CD8-positive, alpha-beta memory T cell (primary cell): ENCODE results near the gene CFAP251. TPM values are rescaled to one million over a fixed set of nuclear protein-coding genes. Genes with fewer than 3 reads are reported as not detected.

Experiments
- CTCF ChIA-PET: fragments of 350-600 bp; sonication (Branson Sonifier 250); formaldehyde crosslinking; loops from one replicate; lab custom pipeline; 2021; ENCODE audit warnings: antibody characterized with exemption; lab: Charles Lee
- POLR2A ChIA-PET: fragments of 350-600 bp; sonication (Branson Sonifier 250); formaldehyde crosslinking; loops from one replicate; lab custom pipeline; 2021; ENCODE audit warnings: antibody characterized with exemption; lab: Charles Lee
- DNase-seq, 5 donors: peaks; one replicate each; pipeline versions ENCODE4 v3.0.0 to v3.0.0-alpha.2; 2020 to 2022; ENCODE audit warnings: mixed read lengths in 1 of 5
- H3K27ac ChIP-seq: one replicate; pipeline ENCODE4 v1.7.0; 2013; ENCODE audit warnings: low read depth, mild to moderate bottlenecking, low read length, moderate library complexity
- H3K27me3 ChIP-seq: 2 replicates; pipeline ENCODE4 v1.7.0; 2013; ENCODE audit warnings: low read length, mild to moderate bottlenecking; ENCODE audit not compliant: insufficient read depth, poor library complexity, severe bottlenecking
- H3K36me3 ChIP-seq: 2 replicates; pipeline ENCODE4 v1.7.0; 2013; ENCODE audit warnings: mild to moderate bottlenecking, low read length, moderate library complexity; ENCODE audit not compliant: insufficient read depth
- H3K4me1 ChIP-seq: 2 replicates; pipeline ENCODE4 v1.7.0; 2013; ENCODE audit warnings: mild to moderate bottlenecking, low read length, moderate library complexity; ENCODE audit not compliant: insufficient read depth
- H3K4me3 ChIP-seq: 2 replicates; pipeline ENCODE4 v1.7.0; 2013; ENCODE audit warnings: mild to moderate bottlenecking, low read length
- H3K9me3 ChIP-seq: 2 replicates; pipeline ENCODE4 v1.7.0; 2013; ENCODE audit warnings: mild to moderate bottlenecking, low read length
- H3K27ac Mint-ChIP-seq, 8 donors: one replicate each; pipeline ENCODE4 v1.8.0; 2020 to 2021; ENCODE audit warnings: mixed read lengths in 8 of 8, mild to moderate bottlenecking in 6 of 8, inconsistent platforms in 3 of 8, moderate library complexity in 3 of 8
- H3K27me3 Mint-ChIP-seq, 2 donors: one replicate each; pipeline ENCODE4 v1.8.0; 2020 to 2021; ENCODE audit warnings: mixed read lengths in 2 of 2, mild to moderate bottlenecking in 1 of 2, moderate library complexity in 1 of 2
- H3K36me3 Mint-ChIP-seq, 3 donors: one replicate each; pipeline ENCODE4 v1.8.0; 2020 to 2021; ENCODE audit warnings: mixed read lengths in 3 of 3, inconsistent platforms in 1 of 3, mild to moderate bottlenecking in 1 of 3
- H3K4me1 Mint-ChIP-seq, 3 donors: one replicate each; pipeline ENCODE4 v1.8.0; 2020 to 2021; ENCODE audit warnings: mixed read lengths in 3 of 3, inconsistent platforms in 1 of 3, mild to moderate bottlenecking in 1 of 3
- H3K4me3 Mint-ChIP-seq, 7 donors: one replicate each; pipeline ENCODE4 v1.8.0; 2020 to 2021; ENCODE audit warnings: mixed read lengths in 7 of 7, mild to moderate bottlenecking in 6 of 7, moderate library complexity in 4 of 7, inconsistent platforms in 2 of 7
- H3K9me3 Mint-ChIP-seq, 5 donors: one replicate each; pipeline ENCODE4 v1.8.0; 2020 to 2022; ENCODE audit warnings: mixed read lengths in 5 of 5, mild to moderate bottlenecking in 3 of 5, moderate library complexity in 2 of 5, inconsistent platforms in 1 of 5
- polyA plus RNA-seq: library from polyadenylated mRNA; unstranded; fragments of 300-500 nt; fragmentation: Illumina TruSeq; gene quantifications from one replicate; pipeline ENCODE4 v1.2.3, GENCODE V29; 2021
- total RNA-seq, 2 experiments: library from RNA; stranded (reverse); gene quantifications; one replicate each; pipeline ENCODE4 v1.2.3, GENCODE V29; 2021

CFAP251 gene
- total and polyA plus RNA-seq, 3 experiments from 2014 or later = 0.31 to 0.72 TPM; not detected in 1

- no peak overlapping the region for H3K4me3 ChIP-seq
- Mint-ChIP-seq H3K36me3 (peaks cover 0 to 9% (median 0%) of the 10 kb centered on the region in 3 donors), H3K4me3 (no peak overlapping the region), H3K4me1 (no peaks in the 10 kb centered on the region), H3K27ac (no peak overlapping the region), H3K27me3 (no peaks in the 10 kb centered on the region), H3K9me3 (no peaks in the 10 kb centered on the region)
- H3K36me3 ChIP-seq = no peaks in the 10 kb centered on the region
- no peaks in the 10 kb centered on the region for H3K4me1 ChIP-seq
- ChIA-PET CTCF (interaction anchor here (1.5 kb wide), 1 partner anchor 80 kb away, joined by 6 read pairs; no protein-coding TSS in a partner anchor), POLR2A (no interaction called here)
- no peaks in the 10 kb centered on the region for H3K27me3 ChIP-seq
- H3K9me3 ChIP-seq = no peaks in the 10 kb centered on the region
- no peak overlapping the region for H3K27ac ChIP-seq
- DNase-seq = no peak
These were observed 124.5 kb downstream of the CFAP251 start for GRCh38 chr12:122042910-122043309.

- H3K27ac Mint-ChIP-seq = no peak overlapping the region
- CTCF ChIA-PET = interaction anchor here (1.3 to 1.5 kb wide), 2 partner anchors 79 to 80 kb away, joined by 3 to 6 read pairs; no protein-coding TSS in a partner anchor
These were observed 125.1 kb downstream of the CFAP251 start for GRCh38 chr12:122043476-122043875.

GRCh38 chr12:122045262-122045661 is 126.9 kb downstream of the CFAP251 start:
- H3K27me3 ChIP-seq = no peaks in the 10 kb centered on the region
- no peak for DNase-seq
- Mint-ChIP-seq H3K4me1 (no peaks in the 10 kb centered on the region), H3K27ac (no peak overlapping the region), H3K27me3 (no peaks in the 10 kb centered on the region), H3K9me3 (no peaks in the 10 kb centered on the region), H3K4me3 (no peak overlapping the region), H3K36me3 (peaks cover 0 to 9% (median 0%) of the 10 kb centered on the region in 3 donors)
- H3K36me3 ChIP-seq = no peaks in the 10 kb centered on the region
- no peak overlapping the region for H3K4me3 ChIP-seq
- no peaks in the 10 kb centered on the region for H3K4me1 ChIP-seq
- CTCF ChIA-PET = interaction anchor here (1.7 kb wide), 1 partner anchor 9 kb away, joined by 4 read pairs; no protein-coding TSS in a partner anchor
- POLR2A ChIA-PET = no interaction called here
- H3K9me3 ChIP-seq = no peaks in the 10 kb centered on the region
- H3K27ac ChIP-seq = no peak overlapping the region

More at GRCh38 chr12:122043476-122043875, 125.1 kb downstream of the CFAP251 start:
- H3K4me3 Mint-ChIP-seq = no peak overlapping the region
- H3K4me1 Mint-ChIP-seq = no peaks in the 10 kb centered on the region
- Histone ChIP-seq H3K4me3 (no peak overlapping the region), H3K36me3 (no peaks in the 10 kb centered on the region), H3K9me3 (no peaks in the 10 kb centered on the region), H3K27ac (no peak overlapping the region), H3K27me3 (no peaks in the 10 kb centered on the region), H3K4me1 (no peaks in the 10 kb centered on the region)
- H3K27me3 Mint-ChIP-seq = no peaks in the 10 kb centered on the region
- POLR2A ChIA-PET = no interaction called here
- H3K9me3 Mint-ChIP-seq = no peaks in the 10 kb centered on the region
- H3K36me3 Mint-ChIP-seq = peaks cover 0 to 9% (median 0%) of the 10 kb centered on the region in 3 donors
- DNase-seq = no peak

- ChIA-PET POLR2A (no interaction called here), CTCF (interaction anchor here (0.7 to 1.7 kb wide), 2 partner anchors 9 to 10 kb away, joined by 3 to 4 read pairs; no protein-coding TSS in a partner anchor)
- H3K4me1 Mint-ChIP-seq = no peaks in the 10 kb centered on the region
- Histone ChIP-seq H3K36me3 (no peaks in the 10 kb centered on the region), H3K4me3 (no peak overlapping the region), H3K9me3 (no peaks in the 10 kb centered on the region), H3K4me1 (no peaks in the 10 kb centered on the region), H3K27me3 (no peaks in the 10 kb centered on the region), H3K27ac (no peak overlapping the region)
- no peaks in the 10 kb centered on the region for H3K9me3 Mint-ChIP-seq
- H3K4me3 Mint-ChIP-seq = no peak overlapping the region
- no peaks in the 10 kb centered on the region for H3K27me3 Mint-ChIP-seq
- peaks cover 0 to 9% (median 0%) of the 10 kb centered on the region in 3 donors for H3K36me3 Mint-ChIP-seq
- DNase-seq = no peak
- H3K27ac Mint-ChIP-seq = no peak overlapping the region
These were observed 127.8 kb downstream of the CFAP251 start for GRCh38 chr12:122046145-122046544.

- no peaks in the 10 kb centered on the region for H3K27me3 Mint-ChIP-seq
- peak in 1 of 5 donors; percentile 19 for DNase-seq
- Histone ChIP-seq H3K27me3 (no peaks in the 10 kb centered on the region), H3K9me3 (no peaks in the 10 kb centered on the region), H3K27ac (no peak overlapping the region), H3K4me3 (no peak overlapping the region), H3K36me3 (no peaks in the 10 kb centered on the region), H3K4me1 (no peaks in the 10 kb centered on the region)
- ChIA-PET POLR2A (interaction anchor here (0.9 kb wide), 1 partner anchor 42 kb away, joined by 3 read pairs; no protein-coding TSS in a partner anchor), CTCF (interaction anchor here (5.0 kb wide), 1 partner anchor 75 kb away, joined by 31 read pairs; no protein-coding TSS in a partner anchor)
- H3K27ac Mint-ChIP-seq = no peak overlapping the region
- H3K9me3 Mint-ChIP-seq = no peaks in the 10 kb centered on the region
- H3K4me1 Mint-ChIP-seq = no peaks in the 10 kb centered on the region
- no peak overlapping the region for H3K4me3 Mint-ChIP-seq
- peaks cover 0 to 9% (median 0%) of the 10 kb centered on the region in 3 donors for H3K36me3 Mint-ChIP-seq
These were observed 129.8 kb downstream of the CFAP251 start for GRCh38 chr12:122048151-122048550.

- Mint-ChIP-seq H3K36me3 (peaks cover 0 to 6% (median 0%) of the 10 kb centered on the region in 3 donors), H3K9me3 (no peaks in the 10 kb centered on the region), H3K27me3 (no peaks in the 10 kb centered on the region), H3K27ac (no peak overlapping the region), H3K4me3 (no peak overlapping the region), H3K4me1 (peaks cover 0 to 7% (median 2%) of the 10 kb centered on the region in 3 donors)
- CTCF ChIA-PET = interaction anchor here (5.0 kb wide), 1 partner anchor 73 kb away, joined by 31 read pairs; no protein-coding TSS in a partner anchor
- Histone ChIP-seq H3K4me3 (no peak overlapping the region), H3K27me3 (no peaks in the 10 kb centered on the region), H3K27ac (no peak overlapping the region), H3K9me3 (no peaks in the 10 kb centered on the region), H3K36me3 (no peaks in the 10 kb centered on the region), H3K4me1 (peaks cover 3% of the 10 kb centered on the region)
- no peak for DNase-seq
- POLR2A ChIA-PET = no interaction called here
These were observed 131.4 kb downstream of the CFAP251 start for GRCh38 chr12:122049827-122050226.

- peaks cover 3% of the 10 kb centered on the region for H3K4me1 ChIP-seq
- Mint-ChIP-seq H3K36me3 (peaks cover 0 to 3% (median 0%) of the 10 kb centered on the region in 3 donors), H3K9me3 (no peaks in the 10 kb centered on the region), H3K27ac (no peak overlapping the region), H3K4me3 (no peak overlapping the region), H3K27me3 (no peaks in the 10 kb centered on the region), H3K4me1 (peaks cover 0 to 7% (median 2%) of the 10 kb centered on the region in 3 donors)
- ChIA-PET POLR2A (no interaction called here), CTCF (interaction anchor here (1.1 to 5.0 kb wide), 5 partner anchors 19 to 141 kb away, joined by 3 to 31 read pairs (median 3); no protein-coding TSS in a partner anchor)
- no peaks in the 10 kb centered on the region for H3K27me3 ChIP-seq
- no peaks in the 10 kb centered on the region for H3K9me3 ChIP-seq
- no peak for DNase-seq
- no peaks in the 10 kb centered on the region for H3K36me3 ChIP-seq
- H3K4me3 ChIP-seq = no peak overlapping the region
- H3K27ac ChIP-seq = no peak overlapping the region
These were observed 132.3 kb downstream of the CFAP251 start for GRCh38 chr12:122050706-122051105.

- POLR2A ChIA-PET = interaction anchor here (0.6 kb wide), 2 partner anchors 80 to 349 kb away, joined by 3 to 5 read pairs; no protein-coding TSS in a partner anchor
- no peaks in the 10 kb centered on the region for H3K36me3 ChIP-seq
These were observed 133.0 kb downstream of the CFAP251 start for GRCh38 chr12:122051231-122051876.

More at GRCh38 chr12:122051231-122051876, 133.0 kb downstream of the CFAP251 start:
- Mint-ChIP-seq H3K4me3 (no peak overlapping the region), H3K36me3 (no peaks in the 10 kb centered on the region), H3K9me3 (no peaks in the 10 kb centered on the region), H3K27me3 (no peaks in the 10 kb centered on the region), H3K4me1 (peaks cover 0 to 7% (median 2%) of the 10 kb centered on the region in 3 donors), H3K27ac (no peak overlapping the region)
- H3K27ac ChIP-seq = no peak overlapping the region
- H3K9me3 ChIP-seq = no peaks in the 10 kb centered on the region
- H3K4me3 ChIP-seq = no peak overlapping the region
- DNase-seq = no peak
- peaks cover 3% of the 10 kb centered on the region for H3K4me1 ChIP-seq
- H3K27me3 ChIP-seq = no peaks in the 10 kb centered on the region
- CTCF ChIA-PET = interaction anchor here (0.6 to 5.0 kb wide), 6 partner anchors 18 to 140 kb away, joined by 3 to 31 read pairs (median 3); no protein-coding TSS in a partner anchor
